VCaP (cell line): ENCODE results near the gene PHLDB2.
A peak's percentile ranks its signal among the peaks of the same experiment; 100 is the strongest.

Experiments used
- H3K27ac ChIP-seq: fragments of 450-650 bp; 2 replicates; pipeline ENCODE4 v1.5.1; 2017
- TF ChIP-seq, protein P1 (sequence below): fragments of 450-650 bp; conservative IDR thresholded peaks from 2 replicates; pipeline ENCODE4 v1.5.1; 2017; ENCODE audit warnings: mild to moderate bottlenecking, moderate library complexity

PHLDB2 gene

DNA sequence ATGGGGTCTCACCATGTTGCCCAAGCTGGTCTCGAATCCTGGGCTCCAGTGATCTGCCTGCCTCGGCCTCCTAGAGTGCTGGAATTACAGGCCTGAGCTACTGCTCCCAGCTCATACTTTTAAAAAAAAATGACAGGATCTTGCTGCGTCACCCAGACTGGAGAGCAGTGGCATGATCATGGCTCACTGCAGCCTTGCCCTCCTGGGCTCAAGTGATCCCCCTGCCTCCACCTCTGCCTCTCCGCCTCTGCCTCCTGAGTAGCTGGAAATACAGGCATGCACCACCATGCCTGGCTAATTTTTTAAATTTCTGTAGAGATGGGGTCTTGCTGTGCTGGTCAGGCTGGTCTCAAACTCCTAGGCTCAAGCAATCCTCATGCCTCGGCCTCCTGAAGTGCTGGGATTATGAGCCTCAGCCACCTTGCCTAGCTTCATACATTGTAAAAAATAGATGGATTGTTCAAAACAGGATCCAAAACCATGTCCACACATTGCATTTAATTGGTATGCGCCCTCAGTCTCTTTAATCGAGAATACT lies 8.9 kb downstream of the PHLDB2 start:
- no peak overlapping the region for H3K27ac ChIP-seq
- TF ChIP-seq, protein P1, sequence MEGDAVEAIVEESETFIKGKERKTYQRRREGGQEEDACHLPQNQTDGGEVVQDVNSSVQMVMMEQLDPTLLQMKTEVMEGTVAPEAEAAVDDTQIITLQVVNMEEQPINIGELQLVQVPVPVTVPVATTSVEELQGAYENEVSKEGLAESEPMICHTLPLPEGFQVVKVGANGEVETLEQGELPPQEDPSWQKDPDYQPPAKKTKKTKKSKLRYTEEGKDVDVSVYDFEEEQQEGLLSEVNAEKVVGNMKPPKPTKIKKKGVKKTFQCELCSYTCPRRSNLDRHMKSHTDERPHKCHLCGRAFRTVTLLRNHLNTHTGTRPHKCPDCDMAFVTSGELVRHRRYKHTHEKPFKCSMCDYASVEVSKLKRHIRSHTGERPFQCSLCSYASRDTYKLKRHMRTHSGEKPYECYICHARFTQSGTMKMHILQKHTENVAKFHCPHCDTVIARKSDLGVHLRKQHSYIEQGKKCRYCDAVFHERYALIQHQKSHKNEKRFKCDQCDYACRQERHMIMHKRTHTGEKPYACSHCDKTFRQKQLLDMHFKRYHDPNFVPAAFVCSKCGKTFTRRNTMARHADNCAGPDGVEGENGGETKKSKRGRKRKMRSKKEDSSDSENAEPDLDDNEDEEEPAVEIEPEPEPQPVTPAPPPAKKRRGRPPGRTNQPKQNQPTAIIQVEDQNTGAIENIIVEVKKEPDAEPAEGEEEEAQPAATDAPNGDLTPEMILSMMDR = no peak

DNA sequence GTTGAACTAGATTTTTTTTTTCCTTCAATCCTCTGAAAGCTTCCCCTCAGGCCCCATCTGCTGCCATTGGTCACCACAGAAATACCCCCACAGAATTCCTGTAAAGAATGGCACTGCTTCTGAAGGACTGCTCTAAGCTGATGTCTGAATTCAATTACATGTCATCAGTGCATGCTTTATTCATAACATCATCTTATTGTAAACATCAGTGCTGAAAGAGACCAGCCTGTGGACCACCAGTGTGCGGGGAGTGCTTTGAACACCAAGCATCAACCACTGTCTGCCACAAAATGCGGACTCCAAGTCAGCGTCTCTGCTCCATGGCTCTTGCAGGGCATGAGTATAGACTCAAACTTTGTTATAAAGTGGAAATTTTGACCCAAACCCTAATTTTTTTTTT lies 11.6 kb downstream of the PHLDB2 start:
- TF ChIP-seq, protein P1 = no peak
- H3K27ac ChIP-seq = peak overlapping the region; percentile 73

DNA sequence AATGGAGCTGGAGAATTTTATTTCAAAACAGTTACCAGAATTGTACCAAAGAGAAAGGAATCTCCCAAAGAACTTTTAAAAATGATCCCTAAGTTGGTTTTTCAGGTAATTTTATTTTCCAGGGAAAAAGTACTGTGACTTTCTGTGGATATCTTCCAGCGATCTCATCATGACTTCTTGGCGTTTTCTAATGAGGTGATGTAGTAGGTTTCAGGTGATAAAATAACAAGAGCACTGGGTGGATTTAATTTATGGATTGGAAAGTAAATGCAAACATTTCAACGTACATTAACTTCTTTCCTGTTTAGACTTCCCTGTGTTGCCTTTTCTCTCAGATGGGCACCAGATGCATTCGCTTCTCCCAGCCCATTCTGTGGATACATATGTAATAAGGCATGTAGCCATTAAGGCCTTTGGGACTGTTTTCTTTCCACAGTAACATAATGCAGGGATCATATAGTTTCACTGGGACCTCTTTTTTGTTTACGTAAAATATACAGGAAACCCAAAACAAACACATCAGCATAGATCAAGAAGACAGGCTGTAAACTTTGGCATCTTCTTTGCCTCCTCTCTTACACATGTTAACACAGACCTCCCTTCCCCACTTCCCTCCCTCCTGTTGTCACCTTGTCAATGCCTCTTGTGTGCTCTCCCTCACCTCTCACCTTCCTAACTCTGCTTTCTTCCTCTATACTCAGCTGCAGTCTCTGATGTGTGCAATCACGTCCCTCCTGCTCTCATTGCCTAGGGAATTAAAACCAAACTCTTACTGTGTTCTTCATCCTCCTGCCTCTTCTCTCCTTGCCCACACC lies 13.0 kb downstream of the PHLDB2 start:
- peak overlapping the region; percentile 12 for H3K27ac ChIP-seq
- TF ChIP-seq, protein P1 = no peak

DNA sequence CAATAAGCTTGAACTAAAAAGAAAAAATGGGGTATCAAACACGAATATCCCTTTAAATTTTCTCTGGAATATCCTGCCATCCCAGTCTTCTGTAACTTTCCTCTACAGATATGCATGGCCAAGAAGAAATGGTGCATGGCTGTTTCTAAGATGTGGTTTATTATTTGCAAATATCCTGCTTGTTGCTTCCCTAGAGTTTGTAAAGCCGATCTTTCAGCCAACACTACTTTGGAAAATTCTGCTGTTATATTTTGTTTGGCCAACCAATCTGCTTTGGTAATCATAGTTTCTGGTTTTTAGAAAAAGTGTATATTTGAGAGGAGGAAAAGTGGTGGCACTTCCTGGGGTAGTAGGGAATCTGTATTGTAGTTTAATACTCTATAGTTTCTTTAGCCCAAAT lies 13.9 kb downstream of the PHLDB2 start:
- H3K27ac ChIP-seq = peak overlapping the region; percentile 12
- TF ChIP-seq, protein P1 = no peak

DNA sequence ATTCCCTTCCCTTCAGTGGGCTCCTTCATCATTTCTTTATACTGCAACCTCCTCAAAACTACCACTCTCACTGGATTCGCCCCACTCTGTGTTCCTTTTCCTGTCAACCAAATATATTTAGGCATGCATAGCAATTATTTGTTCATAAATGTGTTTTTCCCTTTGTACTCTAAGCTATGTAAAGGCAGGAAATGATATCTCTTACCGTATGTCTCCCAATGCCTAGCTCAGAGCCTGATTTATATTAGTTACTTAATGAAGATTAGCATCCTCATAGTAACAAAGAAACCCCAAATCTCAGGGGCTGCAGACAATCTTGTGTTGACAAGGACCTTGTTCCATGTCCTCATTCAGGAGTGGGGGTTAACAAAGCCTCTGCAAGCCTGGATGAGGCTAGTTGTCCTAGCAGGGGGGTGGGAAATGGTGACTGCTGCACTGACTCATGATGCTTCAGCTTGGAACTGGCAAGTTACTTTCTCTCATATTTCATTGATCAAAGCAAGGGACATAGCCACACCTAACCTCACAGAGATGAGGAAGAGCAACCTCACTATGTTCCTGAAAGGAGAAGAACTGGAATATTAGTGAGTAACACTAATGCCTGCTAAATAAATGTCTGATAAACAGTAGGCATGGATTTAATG lies 15.2 kb downstream of the PHLDB2 start:
- H3K27ac ChIP-seq = no peak overlapping the region
- TF ChIP-seq, protein P1 = no peak

DNA sequence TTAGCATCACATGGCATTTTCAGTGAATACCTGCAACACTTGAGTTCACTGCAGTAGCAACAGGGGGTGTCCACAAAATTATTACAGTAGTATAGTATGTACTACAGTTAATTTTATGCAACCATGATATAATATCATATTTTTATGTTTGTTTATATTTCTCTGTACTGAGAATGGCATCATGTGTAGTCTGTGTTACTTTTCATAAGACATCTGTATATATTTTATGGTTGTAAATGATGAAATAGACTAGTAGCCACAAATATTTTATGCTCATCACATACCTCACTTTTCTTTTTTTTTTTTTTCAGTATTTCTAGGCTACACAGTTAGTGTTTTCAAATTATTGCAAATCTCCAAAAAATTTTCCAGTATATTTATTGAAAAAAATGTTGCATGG lies 22.4 kb downstream of the PHLDB2 start:
- TF ChIP-seq, protein P1 = no peak
- no peak overlapping the region for H3K27ac ChIP-seq

DNA sequence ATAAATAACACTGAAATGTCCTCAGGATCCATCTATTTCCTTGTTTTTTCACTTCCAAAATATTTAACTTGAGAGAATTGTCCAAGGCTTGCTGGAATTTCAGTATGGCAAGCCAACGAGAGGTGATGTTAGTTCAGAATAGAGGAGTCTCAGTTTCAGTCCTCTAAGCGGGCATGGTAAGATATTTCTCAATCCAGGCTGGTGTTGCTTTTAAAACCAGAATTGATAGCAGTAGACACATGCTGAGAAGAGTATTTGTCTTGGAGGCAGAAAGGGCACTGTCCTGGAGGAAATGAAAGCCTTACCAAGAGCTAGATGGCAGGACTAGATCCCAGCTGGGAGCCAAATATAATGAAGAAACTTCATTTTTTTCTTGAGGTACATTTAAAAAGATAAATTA lies 23.1 kb downstream of the PHLDB2 start:
- H3K27ac ChIP-seq = no peak overlapping the region
- TF ChIP-seq, protein P1 = no peak
